LHCN-M2 (cell line): ENCODE results near the gene CCT6A. TPM values are rescaled to one million over a fixed set of nuclear protein-coding genes. Genes with fewer than 3 reads are reported as not detected.
"Not testable (repeated sequence)": the region's sequence is repeated elsewhere in the genome, so short reads cannot be mapped to it uniquely, and the experiment has no call there.

Source experiments
- DNase-seq: peaks from one replicate; pipeline ENCODE4 v3.0.0-alpha.2; 2012; ENCODE audit warnings: low read depth
- total RNA-seq: library from RNA; depleted of rRNA; stranded (reverse); fragments of >200 nt; gene quantifications from 2 replicates; pipeline ENCODE4 v1.2.3, GENCODE V29; 2014; rRNA removed

The CCT6A gene
- total RNA-seq, 1 experiment from 2014 or later, result 318 TPM

DNA sequence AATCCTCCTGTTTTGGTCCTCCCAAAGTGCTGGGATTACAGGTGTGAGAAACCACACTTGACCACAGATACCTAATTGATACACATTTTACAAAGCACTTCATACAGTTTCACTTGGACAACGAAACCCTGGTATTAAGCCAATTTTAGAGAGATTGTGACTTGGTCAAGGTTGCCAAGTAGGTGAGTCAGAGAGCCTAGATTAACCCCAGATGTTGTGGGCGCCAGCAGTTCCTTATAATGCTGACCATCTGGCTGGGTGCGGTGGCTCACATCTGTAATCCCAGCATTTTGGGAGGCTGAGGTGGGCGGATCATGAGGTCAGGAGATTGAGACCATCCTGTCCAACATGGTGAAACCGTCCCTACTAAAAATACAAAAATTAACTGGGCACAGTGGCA lies 46.1 kb downstream of the CCT6A start:
- peak; percentile 73 for DNase-seq

DNA sequence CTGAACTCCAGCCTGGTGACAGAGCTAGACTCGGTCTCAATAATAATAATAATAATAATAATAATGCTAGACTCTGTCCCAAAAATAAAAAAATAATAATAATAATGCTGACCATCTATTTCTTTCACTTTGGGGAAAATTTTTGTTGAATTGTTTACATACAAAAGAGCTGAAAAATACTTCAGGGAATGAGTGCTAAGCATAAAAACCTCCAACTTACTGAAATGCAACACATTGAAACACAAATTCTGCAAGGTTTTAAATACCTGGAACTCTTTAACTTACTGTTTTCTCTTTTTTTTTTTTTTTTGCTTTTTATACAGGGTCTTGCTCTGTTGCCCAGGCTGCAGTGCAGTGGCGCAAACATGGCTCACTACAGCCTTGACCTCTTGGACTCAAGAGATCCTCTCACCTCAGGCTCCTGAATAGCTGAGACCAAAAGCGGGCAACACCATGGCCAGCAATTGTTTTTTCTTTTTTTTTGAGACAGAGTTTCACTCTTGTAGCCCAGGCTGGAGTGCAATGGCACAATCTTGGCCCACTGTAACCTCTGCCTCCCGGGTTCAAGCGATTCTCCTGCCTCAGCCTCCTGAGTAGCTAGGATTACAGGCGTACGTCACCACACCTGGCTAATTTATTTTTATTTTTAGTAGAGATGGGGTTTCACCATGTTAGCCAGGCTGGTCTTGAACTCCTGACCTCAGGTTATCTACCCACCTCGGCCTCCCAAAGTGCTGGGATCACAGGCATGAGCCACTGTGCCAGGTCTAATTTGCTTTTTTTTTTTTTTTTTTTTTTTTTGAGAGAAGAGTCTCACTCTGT lies 46.8 kb downstream of the CCT6A start:
- DNase-seq, result not testable (repeated sequence)

DNA sequence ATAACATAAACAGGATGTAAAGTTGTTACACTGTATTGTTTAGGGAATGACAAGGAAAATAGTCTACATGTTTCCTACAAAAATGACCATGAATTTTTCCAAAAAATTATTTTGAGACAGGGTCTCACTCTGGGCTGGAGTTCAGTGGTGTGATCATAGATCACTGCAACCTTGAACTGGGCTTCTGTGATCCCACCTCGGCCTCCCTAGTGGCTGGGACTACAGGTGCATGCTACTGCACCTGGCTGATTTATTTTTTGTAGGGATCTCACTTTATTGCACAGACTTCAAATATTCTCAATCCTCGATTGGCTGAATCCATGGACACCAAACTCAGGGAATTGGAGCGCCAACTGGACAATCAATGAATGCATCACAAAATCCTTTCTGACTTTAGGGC lies 48.1 kb downstream of the CCT6A start:
- DNase-seq, result no peak

DNA sequence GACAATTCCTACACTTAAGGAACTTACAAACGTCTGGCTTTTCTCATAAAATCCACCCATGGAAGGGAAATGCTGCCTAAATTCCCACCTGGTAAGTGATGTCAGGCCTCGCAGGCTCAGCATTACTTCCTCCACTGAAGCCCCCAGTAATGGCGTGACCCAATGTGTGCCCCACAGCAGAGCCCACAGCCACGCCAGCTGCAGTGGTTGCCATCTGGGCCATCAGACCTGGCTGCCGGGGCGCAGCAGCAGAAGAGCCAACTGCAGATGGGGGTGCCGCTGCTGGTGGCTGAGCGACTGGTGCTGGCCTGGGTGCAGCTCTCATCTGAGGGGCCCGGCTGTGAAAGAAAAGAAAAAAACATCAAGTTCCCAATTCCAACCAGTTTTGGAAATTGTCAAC lies 52.6 kb downstream of the CCT6A start:
- not testable (repeated sequence) for DNase-seq

DNA sequence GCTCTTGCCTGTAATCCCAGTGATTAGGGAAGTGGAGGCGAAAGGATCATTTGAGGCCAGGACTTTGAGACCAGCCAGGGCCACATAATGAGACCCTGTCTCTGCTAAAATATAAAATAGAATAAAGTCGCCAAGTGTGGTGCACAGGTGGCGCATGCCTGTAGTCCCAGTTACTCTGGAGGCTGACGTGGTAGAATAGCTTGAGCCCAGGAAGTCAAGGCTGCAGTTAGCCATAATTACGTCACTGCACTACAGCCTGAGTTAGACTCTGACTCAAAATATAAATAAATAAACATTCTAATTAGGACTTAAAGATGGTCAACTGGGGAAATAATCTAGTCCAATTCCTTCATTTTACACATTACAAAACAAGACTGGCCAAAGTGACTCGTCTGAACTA lies 53.9 kb downstream of the CCT6A start:
- peak; percentile 74 for DNase-seq

DNA sequence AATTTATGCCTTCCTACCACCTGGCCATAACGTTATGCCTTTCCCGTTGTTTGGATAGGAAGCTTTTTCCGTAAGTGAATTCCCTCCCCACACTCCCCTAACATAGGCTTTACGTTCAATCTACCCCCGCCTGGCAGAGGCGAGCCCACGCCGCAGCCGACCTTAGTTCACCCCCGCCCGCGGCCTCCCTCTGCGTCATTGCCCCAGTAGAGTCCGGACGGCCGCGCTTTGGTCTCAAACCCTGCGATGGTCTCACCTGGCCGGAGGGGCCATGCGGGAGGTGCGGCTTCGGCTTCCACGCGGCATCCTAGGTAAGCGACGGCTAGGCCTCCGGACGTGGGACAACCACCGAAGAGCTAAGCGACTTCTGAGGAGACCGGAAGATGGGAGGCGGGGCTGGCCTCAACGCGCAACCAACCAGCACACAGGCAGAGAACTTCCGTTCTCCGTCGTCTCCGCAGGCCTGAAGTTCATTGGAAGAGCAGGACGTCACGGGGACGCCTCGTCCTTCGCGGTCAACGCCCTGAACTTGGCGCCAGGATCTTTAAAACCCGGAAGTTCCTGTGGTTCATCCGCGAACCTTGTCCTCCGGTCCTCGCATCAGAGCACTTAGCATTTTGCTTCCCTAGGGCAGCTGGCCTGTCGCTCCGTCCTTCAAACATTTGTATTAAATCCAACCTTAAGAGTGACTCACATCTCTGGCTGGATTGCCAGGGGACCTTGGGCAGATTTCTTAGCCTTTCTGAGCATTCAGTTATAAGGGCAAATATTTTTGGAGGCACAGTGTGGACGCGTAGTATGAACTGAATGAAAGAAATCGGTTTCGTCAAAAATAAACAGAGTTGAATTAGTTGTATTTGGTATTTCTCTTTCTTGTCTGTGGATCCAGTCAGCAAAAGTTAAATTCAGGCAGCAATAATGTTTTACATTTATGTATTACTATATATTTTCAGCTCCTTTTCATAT lies 54.8 kb downstream of the CCT6A start, which contains the start of gene CHCHD2:
Gene CHCHD2 (minus strand): TSS at position 369 of the 966 bp plus-strand sequence. CDS start 63 bp downstream, at position 306.
- DNase-seq, result peak; percentile 100

DNA sequence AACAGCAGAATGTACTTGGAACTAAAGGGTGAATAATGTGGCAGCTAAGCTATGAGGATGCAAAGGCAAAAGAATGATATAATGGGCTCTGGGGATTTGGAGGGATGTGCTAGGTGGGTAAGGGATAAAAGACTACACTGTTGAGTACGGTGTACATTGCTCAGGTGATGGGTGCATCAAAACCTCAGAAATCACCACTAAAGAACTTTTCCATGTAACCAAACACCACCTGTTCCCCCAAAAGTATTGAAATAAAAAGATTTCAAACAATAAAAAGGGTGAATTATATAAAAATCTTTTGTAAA lies 56.3 kb downstream of the CCT6A start:
- no peak for DNase-seq

DNA sequence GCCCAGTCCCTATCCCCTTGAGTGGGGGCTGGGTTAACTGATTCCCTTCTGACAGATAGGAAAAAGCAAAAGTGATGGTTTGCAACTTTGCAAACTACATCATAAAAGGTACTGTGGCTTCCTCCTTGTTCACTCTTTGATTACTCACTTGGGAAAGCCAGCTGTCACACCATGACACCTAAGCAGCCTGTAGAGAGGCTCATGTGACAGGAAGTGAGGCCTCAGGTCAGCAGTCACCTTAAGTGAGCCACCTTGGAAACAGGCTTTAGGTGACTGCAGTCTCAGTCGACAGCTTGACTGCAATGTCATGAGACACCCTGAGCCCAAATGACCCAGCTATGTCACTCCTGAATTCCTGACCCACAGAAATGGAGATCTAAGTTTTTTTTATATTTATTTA lies 59.0 kb downstream of the CCT6A start:
- DNase-seq, result no peak

DNA sequence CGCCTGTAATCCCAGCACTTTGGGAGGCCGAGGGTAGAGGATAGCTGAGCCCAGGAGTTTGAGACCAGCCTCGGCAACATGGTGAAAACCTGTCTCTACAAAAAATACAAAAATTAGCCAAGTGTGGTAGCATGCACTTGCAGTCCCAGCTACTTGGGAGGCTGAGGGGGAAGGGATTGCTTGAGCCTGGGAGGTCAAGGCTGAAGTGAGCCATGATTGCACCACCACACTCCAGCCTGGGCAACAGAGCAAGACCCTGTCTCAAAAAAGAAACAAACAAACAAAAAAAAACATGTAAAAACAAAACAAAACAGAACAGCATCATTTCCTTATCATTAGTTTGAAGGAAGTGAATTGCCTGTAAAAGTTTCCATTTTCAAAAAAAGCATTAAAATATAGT lies 60.7 kb downstream of the CCT6A start:
- not testable (repeated sequence) for DNase-seq

Other genes with a start within 250 kb of the CCT6A start
- gene SEPTIN14, start 189.0 kb upstream of the CCT6A start, total RNA-seq, result not detected in 2 replicates
- 1.7 and 2.1 TPM in 2 replicates for gene ZNF713, start 164.3 kb upstream of the CCT6A start, total RNA-seq
- 18.4 and 19.3 TPM in 2 replicates for gene MRPS17, start 99.9 kb upstream of the CCT6A start, total RNA-seq
- gene NIPSNAP2, start 87.2 kb upstream of the CCT6A start, total RNA-seq, result 60.9 and 75.7 TPM in 2 replicates
- 81.0 and 103 TPM in 2 replicates for gene PSPH, start 321 bp upstream of the CCT6A start, total RNA-seq
- 252 and 253 TPM in 2 replicates for gene SUMF2, start 12.5 kb downstream of the CCT6A start, total RNA-seq
- gene PHKG1, start 41.2 kb downstream of the CCT6A start, total RNA-seq, result 0.38 and 0.46 TPM in 2 replicates
- gene CHCHD2, start 54.7 kb downstream of the CCT6A start, total RNA-seq, result 641 and 683 TPM in 2 replicates
- gene NUPR2, start 64.7 kb downstream of the CCT6A start, total RNA-seq, result not detected in 2 replicates